Endothelial cell of umbilical vein (primary cell): ENCODE measurements around the gene PLCB4. TPM values are rescaled to one million over a fixed set of nuclear protein-coding genes. Genes with fewer than 3 reads are reported as not detected.

Source experiments
- BruUV-seq: library from RNA; stranded (reverse); fragments of 400-500 nt; replicated peaks from 2 replicates; lab custom pipeline; 2021; lab: Mats Ljungman, UMichigan
- CTCF ChIA-PET: fragments of 300-600, 350-600 bp; sonication (Branson Sonifier 250); formaldehyde crosslinking; loops from one replicate; lab custom pipeline; 2021; ENCODE audit warnings: antibody characterized with exemption, inconsistent platforms; lab: Charles Lee
- POLR2A ChIA-PET: fragments of 300-600, 350-600 bp; sonication (Branson Sonifier 250); formaldehyde crosslinking; loops from one replicate; lab custom pipeline; 2021; ENCODE audit warnings: antibody characterized with exemption, inconsistent platforms; lab: Charles Lee
- DNase-seq: peaks from one replicate; pipeline ENCODE4 v3.0.0-alpha.2; 2011; ENCODE audit warnings: low read depth, low spot score
- FAIRE-seq: peaks from 2 replicates; lab custom pipeline; 2011; peaks lifted over from hg19 to GRCh38; lab: Jason Lieb, UNC
- H2AFZ ChIP-seq: 2 replicates; pipeline ENCODE4 v1.6.0; 2012; ENCODE audit warnings: low read depth, low read length, control low read depth, inconsistent platforms
- H3K27ac ChIP-seq: 2 replicates; pipeline ENCODE4 v1.5.1; 2011; ENCODE audit warnings: low read depth, mild to moderate bottlenecking, control low read depth, low read length, moderate library complexity; ENCODE audit not compliant: insufficient read depth
- H3K27me3 ChIP-seq, 2 experiments: 2 replicates each; pipeline versions ENCODE4 v1.6.0 to v1.6.1; 2011; ENCODE audit warnings: low read length in 2 of 2, mixed read lengths in 1 of 2; ENCODE audit not compliant: control insufficient read depth in 2 of 2, insufficient read depth in 2 of 2
- H3K36me3 ChIP-seq, 2 experiments: 2 replicates in 1 of 2; 3 replicates in 1 of 2; pipeline ENCODE4 v1.5.1; 2011; ENCODE audit warnings: low read length in 2 of 2, mild to moderate bottlenecking in 1 of 2, moderate library complexity in 1 of 2; ENCODE audit not compliant: control insufficient read depth in 2 of 2, insufficient read depth in 2 of 2; ENCODE audit errors: extremely low read depth in 1 of 2
- H3K4me1 ChIP-seq: 3 replicates; pipeline ENCODE4 v1.5.1; 2011; ENCODE audit warnings: mild to moderate bottlenecking, low read length; ENCODE audit not compliant: control insufficient read depth, insufficient read depth; ENCODE audit errors: extremely low read depth
- H3K4me2 ChIP-seq: 2 replicates; pipeline ENCODE4 v1.6.1; 2011; ENCODE audit warnings: low read length, control low read depth, mixed read lengths; ENCODE audit not compliant: insufficient read depth
- H3K4me3 ChIP-seq, 3 experiments: fragments of 200-600 bp in 1 of 3; sonication (generic), shearing (Covaris generic) in 1 of 3; replicated peaks in 1 of 3; 2 replicates each; pipeline ENCODE4 v1.5.1; 2011 to 2016; ENCODE audit warnings: control low read depth in 3 of 3, low read length in 3 of 3, mild to moderate bottlenecking in 2 of 3, inconsistent platforms in 1 of 3, low read depth in 1 of 3, moderate library complexity in 1 of 3; ENCODE audit not compliant: insufficient read depth in 1 of 3
- H3K79me2 ChIP-seq: 2 replicates; pipeline ENCODE4 v1.6.0; 2012; ENCODE audit warnings: low read length, inconsistent platforms; ENCODE audit not compliant: control insufficient read depth, insufficient read depth
- H3K9ac ChIP-seq: replicated peaks from 2 replicates; pipeline ENCODE3; 2011; ENCODE audit warnings: low read length, control low read depth; ENCODE audit not compliant: insufficient read depth; ENCODE audit errors: extremely low read depth
- H3K9me1 ChIP-seq: replicated peaks from 3 replicates; pipeline ENCODE4 v1.6.0; 2011; ENCODE audit warnings: mild to moderate bottlenecking, low read length; ENCODE audit not compliant: control insufficient read depth, insufficient read depth; ENCODE audit errors: extremely low read depth
- H3K9me3 ChIP-seq: replicated peaks from 2 replicates; pipeline ENCODE4 v1.5.1; 2012; ENCODE audit warnings: low read length, inconsistent platforms; ENCODE audit not compliant: control insufficient read depth, insufficient read depth
- H4K20me1 ChIP-seq: replicated peaks from 2 replicates; pipeline ENCODE3; 2011; ENCODE audit warnings: mild to moderate bottlenecking, low read length; ENCODE audit not compliant: control insufficient read depth, insufficient read depth; ENCODE audit errors: extremely low read depth
- EZH2 ChIP-seq: IDR thresholded peaks from 2 replicates; pipeline ENCODE4 v1.6.1; 2012; ENCODE audit warnings: borderline replicate concordance, low read depth, mild to moderate bottlenecking, moderate library complexity, low read length, inconsistent platforms; ENCODE audit not compliant: severe bottlenecking
- FOS ChIP-seq: IDR thresholded peaks from 2 replicates; pipeline ENCODE4 v1.6.1; 2011; ENCODE audit warnings: mild to moderate bottlenecking, low read length, moderate library complexity, borderline replicate concordance; ENCODE audit not compliant: insufficient read depth
- GATA2 ChIP-seq: IDR thresholded peaks from 2 replicates; pipeline ENCODE4 v1.7.0; 2011; ENCODE audit warnings: low read depth, mild to moderate bottlenecking, moderate library complexity, mixed read lengths, low read length; ENCODE audit not compliant: insufficient read length, insufficient read depth
- JUN ChIP-seq: IDR thresholded peaks from 2 replicates; pipeline ENCODE4 v1.6.1; 2011; ENCODE audit warnings: borderline replicate concordance, low read depth; ENCODE audit not compliant: insufficient read length, insufficient read depth
- MYC ChIP-seq: IDR thresholded peaks from one replicate; pipeline ENCODE4 v1.6.1; 2011; ENCODE audit warnings: mild to moderate bottlenecking, low read depth, low read length
- POLR2A ChIP-seq: IDR thresholded peaks from 2 replicates; pipeline ENCODE4 v1.6.1; 2012; ENCODE audit warnings: low read depth, mild to moderate bottlenecking, control low read depth, low read length
- POLR2AphosphoS5 ChIP-seq: IDR thresholded peaks from 2 replicates; pipeline ENCODE4 v1.6.1; 2012; ENCODE audit warnings: low read depth, mild to moderate bottlenecking, control low read depth, low read length, moderate library complexity; ENCODE audit not compliant: insufficient read depth
- dilution Hi-C: fragments of 300-500 bp; cut with MboI; formaldehyde crosslinking; loops from one replicate; pipeline ENCODE4 v1.15.0; 2019; ENCODE audit warnings: low sequenced_read_pairs; ENCODE audit not compliant: extremely low pct_ligation_motif_present
- intact Hi-C: fragments of 100-400 bp; cut with micrococcal nuclease; formaldehyde crosslinking; loops from one replicate; pipeline ENCODE4 v1.10.0; 2022
- polyA plus RNA-seq, 4 experiments: library from polyadenylated mRNA; depleted of rRNA in 3 of 4; stranded (reverse) in 3 of 4; unstranded in 1 of 4; fragments of >200 nt; gene quantifications; 2 replicates each; pipeline versions ENCODE4 v1.2.1 to v1.2.3, GENCODE V29; 2011 to 2012; ENCODE audit warnings: missing spikeins in 1 of 4
- total RNA-seq: library from RNA; stranded (reverse); gene quantifications from 2 replicates; pipeline ENCODE4 v1.2.3, GENCODE V29; 2021
- TF ChIP-seq, protein P1 (sequence below), 2 donors: IDR thresholded peaks; 1 replicate in 1 of 2; 2 replicates in 1 of 2; pipeline ENCODE4 v1.5.1; 2011; ENCODE audit warnings: low read length in 2 of 2, mild to moderate bottlenecking in 2 of 2, moderate library complexity in 2 of 2, control low read depth in 1 of 2, inconsistent platforms in 1 of 2, low read depth in 1 of 2; ENCODE audit not compliant: insufficient read depth in 1 of 2; ENCODE audit errors: extremely low read depth in 1 of 2
- TF ChIP-seq, protein P2 (sequence below): IDR thresholded peaks from 2 replicates; pipeline ENCODE4 v1.6.1; 2011; ENCODE audit not compliant: insufficient read depth, insufficient read length

The PLCB4 gene
- total and polyA plus RNA-seq, 2 donors (not counting 3 experiments of a cell fraction or from before 2014, with no cell fraction given): 0.37 to 1.7 TPM

DNA sequence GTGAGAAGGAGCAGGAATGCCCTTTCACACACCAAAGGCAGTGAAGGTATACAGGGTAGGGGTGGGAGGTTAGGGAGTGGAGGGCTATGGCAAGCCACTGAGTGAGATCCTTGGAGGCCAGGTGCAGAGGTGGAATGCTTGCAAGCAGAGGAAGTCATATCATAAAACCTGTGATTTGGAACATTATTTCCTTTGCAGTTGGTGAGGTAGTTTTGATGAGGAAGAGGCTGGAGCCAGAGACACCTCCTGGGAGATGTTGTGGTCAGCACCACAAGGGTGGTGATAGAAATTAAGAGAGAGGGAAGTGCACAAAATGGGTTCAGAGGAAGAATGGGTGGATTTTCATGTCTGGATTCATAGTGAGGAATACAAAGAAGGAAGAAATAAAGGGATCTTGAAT is 73.0 kb downstream of the PLCB4 start:
- Histone ChIP-seq H2AFZ (no peak overlapping the region), H3K27ac (no peak overlapping the region), H3K27me3 (no peaks in the 10 kb centered on the region), H3K4me1 (no peaks in the 10 kb centered on the region), H3K4me2 (no peak overlapping the region), H3K36me3 (no peaks in the 10 kb centered on the region), H3K79me2 (no peaks in the 10 kb centered on the region), H3K9ac (no peak overlapping the region), H3K9me3 (no peaks in the 10 kb centered on the region), H3K9me1 (no peaks in the 10 kb centered on the region), H3K4me3 (no peak overlapping the region), H4K20me1 (no peaks in the 10 kb centered on the region)
- TF ChIP-seq EZH2 (no peak), JUN (no peak), POLR2AphosphoS5 (no peak), POLR2A (no peak), MYC (no peak), FOS (no peak), GATA2 (no peak)
- TF ChIP-seq, protein P1, sequence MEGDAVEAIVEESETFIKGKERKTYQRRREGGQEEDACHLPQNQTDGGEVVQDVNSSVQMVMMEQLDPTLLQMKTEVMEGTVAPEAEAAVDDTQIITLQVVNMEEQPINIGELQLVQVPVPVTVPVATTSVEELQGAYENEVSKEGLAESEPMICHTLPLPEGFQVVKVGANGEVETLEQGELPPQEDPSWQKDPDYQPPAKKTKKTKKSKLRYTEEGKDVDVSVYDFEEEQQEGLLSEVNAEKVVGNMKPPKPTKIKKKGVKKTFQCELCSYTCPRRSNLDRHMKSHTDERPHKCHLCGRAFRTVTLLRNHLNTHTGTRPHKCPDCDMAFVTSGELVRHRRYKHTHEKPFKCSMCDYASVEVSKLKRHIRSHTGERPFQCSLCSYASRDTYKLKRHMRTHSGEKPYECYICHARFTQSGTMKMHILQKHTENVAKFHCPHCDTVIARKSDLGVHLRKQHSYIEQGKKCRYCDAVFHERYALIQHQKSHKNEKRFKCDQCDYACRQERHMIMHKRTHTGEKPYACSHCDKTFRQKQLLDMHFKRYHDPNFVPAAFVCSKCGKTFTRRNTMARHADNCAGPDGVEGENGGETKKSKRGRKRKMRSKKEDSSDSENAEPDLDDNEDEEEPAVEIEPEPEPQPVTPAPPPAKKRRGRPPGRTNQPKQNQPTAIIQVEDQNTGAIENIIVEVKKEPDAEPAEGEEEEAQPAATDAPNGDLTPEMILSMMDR (IDR thresholded peaks at IDR 0.05; ENCODE audit: extremely low read depth in 1 of 2, insufficient read depth in 1 of 2, low read depth in 1 of 2, low read length in 2 of 2): no peak
- TF ChIP-seq, protein P2, sequence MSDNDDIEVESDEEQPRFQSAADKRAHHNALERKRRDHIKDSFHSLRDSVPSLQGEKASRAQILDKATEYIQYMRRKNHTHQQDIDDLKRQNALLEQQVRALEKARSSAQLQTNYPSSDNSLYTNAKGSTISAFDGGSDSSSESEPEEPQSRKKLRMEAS: no peak
- ChIA-PET POLR2A (no interaction called here), CTCF (no interaction called here)
- no TSS peak for BruUV-seq
- dilution Hi-C loops: no loop called here
- intact Hi-C loops: no loop called here
- FAIRE-seq (no peak), DNase-seq (no peak)
